ENCODE data around the gene RNF121. TPM values are rescaled to one million over a fixed set of nuclear protein-coding genes. Genes with fewer than 3 reads are reported as not detected.

The RNF121 gene
- polyA plus RNA-seq, 3 donors, result 41.3 to 42.7 (median 41.9) TPM

DNA sequence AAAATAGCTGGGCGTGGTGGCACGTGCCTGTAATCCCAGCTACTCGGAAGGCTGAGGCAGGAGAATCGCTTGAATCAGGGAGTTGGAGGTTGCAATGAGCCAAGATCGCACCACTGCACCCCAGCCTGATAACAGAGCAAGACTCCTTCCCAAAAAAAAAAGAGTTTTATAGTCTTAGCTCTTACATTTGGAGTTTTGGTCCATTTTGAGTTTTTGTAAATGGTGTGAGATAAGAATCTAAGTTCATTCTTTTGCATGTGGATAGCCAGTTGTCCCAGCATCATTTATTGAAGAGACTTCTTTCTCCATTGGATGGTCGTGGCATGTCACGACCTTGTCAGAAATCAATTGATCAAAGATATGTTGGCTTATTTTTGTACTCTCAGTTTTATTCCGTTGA, 34.6 kb downstream of the RNF121 start:
- no peak for DNase-seq (ENCODE audit: extremely low read depth in 1 of 11, low read depth in 9 of 11, low spot score in 4 of 11)

DNA sequence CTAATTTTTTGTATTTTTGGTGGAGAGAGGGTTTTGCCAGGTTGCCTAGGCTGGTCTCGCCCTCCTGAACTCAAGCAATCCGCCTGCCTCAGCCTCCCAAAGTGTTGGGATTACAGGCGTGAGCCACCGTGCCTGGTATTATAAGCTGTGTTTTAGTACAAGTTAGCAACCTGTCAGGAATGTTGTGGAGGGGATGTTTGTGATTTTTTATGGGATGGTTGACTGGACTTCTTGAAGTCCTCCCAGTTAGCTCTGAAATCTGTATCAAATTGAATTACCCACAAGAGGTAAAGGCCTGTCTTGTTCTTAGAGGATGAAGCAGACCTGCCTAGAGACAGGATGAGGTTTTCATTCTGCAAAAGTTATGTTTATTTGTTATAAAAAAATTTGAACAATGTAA, 35.8 kb downstream of the RNF121 start:
- DNase-seq (ENCODE audit: extremely low read depth in 1 of 11, low read depth in 9 of 11, low spot score in 4 of 11), result no peak

DNA sequence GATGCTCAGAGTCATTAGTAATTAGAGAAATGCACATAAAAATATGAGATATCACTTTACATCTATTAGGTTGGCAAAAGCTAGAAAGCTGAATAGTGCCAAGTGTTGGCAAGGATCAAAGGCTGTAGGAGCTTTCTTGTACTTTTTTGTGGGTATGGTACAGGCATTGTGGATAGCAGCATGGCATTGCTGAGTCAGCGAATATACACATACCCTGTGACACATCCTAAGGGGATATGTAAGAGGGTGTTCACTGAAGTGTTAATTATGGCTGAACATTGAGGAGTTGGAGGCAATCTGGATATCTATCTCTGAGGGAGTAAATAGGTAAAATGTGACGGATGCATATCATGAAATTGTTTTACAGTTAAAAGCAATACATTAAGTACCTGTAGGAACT, 42.8 kb downstream of the RNF121 start:
- DNase-seq (ENCODE audit: extremely low read depth in 1 of 11, low read depth in 9 of 11, low spot score in 4 of 11), result no peak

DNA sequence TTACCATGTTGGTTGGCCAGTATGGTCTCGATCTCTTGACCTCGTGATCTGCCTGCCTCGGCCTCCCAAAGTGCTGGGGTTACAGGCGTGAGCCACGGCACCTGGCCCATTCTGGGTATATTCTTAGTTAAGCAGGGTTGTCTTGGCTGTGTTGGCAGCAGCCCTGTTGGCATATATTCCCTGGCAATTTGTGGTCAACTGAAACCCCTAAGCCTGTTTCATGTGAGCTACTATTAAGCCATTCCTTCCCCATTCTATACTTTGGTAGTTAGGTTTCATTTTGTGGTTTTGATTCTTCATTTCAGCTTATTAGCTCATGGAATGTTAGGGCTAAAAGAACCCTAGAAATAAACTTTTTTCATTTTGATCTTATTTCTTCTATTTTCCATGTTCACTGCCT, 47.7 kb downstream of the RNF121 start:
- DNase-seq (ENCODE audit: extremely low read depth in 1 of 11, low read depth in 9 of 11, low spot score in 4 of 11), result no peak

DNA sequence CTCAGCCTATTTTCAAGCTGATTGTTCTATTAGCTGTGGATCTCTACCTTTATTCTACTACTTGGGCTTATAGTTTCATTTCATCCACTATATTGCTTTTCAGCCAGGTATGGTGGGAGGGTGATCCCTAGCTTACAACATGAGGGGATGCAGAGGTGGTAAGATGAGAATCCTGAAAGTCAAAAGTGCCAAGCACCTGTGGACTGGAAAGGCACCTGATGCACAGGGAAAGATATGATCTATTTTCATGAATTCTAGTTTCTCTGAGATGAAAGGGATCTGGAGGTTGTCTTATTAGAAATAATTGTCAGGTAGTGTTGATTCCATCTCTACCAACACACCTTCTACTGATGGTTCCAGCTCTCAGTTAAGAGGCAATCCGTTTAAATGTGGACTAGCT, 48.2 kb downstream of the RNF121 start:
- DNase-seq (ENCODE audit: extremely low read depth in 1 of 11, low read depth in 9 of 11, low spot score in 4 of 11), result no peak

DNA sequence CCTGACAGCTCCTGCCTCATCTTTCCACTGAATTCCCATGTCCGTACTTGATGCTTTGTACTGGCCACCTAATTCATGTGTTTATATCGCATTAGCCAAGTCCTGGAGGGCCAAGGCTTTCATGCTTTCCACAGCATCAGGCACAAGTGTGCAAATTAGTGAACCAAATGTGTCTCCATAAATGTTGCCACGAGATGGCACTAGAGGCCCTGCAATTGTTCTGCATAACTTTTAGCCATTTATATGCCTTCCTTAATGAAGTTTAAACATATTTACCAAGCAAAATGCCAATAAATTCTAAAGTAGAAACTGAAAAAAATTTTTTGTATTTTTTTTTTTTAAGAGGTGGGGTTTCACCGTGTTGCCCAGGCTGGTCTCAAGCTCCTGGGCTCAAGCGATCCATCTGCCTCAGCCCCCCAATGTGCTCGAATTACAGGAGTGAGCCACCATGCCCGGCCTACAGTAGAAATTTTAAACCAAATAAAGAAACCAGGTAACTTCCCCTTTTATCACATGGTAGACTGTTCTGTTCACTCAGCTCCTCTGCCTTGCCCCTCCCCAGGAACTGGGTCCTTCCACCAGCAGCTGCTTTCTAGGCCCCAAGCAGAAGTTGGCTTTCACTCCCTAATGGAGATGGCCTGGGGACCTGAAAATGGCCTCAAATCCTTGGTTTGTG, 49.0 kb downstream of the RNF121 start:
- DNase-seq (ENCODE audit: extremely low read depth in 1 of 11, low read depth in 9 of 11, low spot score in 4 of 11), result peak in 3 of 11 donors; percentile 45 to 53 (median 50)

DNA sequence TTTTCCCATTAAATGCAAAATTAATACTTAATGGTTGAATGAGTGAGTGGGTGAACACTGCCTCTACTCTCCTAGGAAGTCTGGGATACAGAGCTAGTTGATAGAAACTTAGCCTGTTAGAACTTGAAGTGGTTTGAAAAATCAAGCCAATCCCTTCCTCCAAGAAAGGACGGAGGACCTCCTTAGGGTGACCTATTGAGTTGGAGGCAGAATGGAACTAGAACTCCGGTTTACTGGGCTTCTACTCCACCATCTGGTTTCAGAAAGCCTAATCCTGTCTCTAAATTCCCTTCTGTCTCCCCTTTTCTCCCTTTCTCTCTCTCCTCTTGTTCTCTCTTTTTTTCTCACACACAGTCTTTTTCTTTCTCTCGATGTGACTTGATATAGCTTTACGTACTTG, 50.2 kb downstream of the RNF121 start:
- DNase-seq (ENCODE audit: extremely low read depth in 1 of 11, low read depth in 9 of 11, low spot score in 4 of 11), result no peak

DNA sequence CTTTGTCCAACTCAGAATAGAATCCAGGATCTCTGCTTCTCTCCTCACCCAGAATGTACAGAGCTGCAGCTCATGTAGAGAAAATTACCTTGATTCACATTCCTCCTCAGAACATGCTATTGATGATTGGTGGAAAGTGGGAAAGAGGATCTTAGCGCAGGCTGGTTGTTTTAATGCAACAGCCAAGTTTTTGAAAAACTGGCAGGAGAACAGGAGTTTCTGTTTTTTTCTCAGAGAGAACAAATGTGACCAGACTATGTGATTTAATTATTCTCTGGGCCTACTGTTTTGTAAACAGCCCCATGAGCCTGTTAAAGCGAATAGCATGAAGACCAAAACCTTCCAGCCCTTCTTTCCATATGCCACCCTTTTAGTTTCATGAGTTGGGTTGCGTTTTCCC, 50.8 kb downstream of the RNF121 start:
- no peak for DNase-seq (ENCODE audit: extremely low read depth in 1 of 11, low read depth in 9 of 11, low spot score in 4 of 11)

DNA sequence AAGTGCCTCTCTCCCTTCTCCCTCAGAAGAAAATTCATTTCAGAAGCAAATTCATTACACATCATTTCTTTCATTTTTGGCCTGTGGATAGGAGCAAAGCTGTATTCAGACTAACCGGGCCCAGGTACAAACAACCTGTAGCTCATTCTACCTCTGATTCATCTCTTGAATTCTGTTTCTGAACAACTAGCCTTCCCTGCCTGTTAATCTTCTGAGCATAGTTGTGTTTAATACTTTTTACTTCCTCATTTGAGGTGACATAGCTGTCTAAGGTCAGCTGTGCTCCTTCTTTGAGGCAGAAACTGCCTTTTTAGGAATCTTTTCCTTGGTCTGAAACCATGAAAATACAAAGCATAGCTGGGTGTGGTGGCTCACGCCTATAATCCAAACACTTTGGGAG, 57.3 kb downstream of the RNF121 start:
- DNase-seq (ENCODE audit: extremely low read depth in 1 of 11, low read depth in 9 of 11, low spot score in 4 of 11), result no peak

DNA sequence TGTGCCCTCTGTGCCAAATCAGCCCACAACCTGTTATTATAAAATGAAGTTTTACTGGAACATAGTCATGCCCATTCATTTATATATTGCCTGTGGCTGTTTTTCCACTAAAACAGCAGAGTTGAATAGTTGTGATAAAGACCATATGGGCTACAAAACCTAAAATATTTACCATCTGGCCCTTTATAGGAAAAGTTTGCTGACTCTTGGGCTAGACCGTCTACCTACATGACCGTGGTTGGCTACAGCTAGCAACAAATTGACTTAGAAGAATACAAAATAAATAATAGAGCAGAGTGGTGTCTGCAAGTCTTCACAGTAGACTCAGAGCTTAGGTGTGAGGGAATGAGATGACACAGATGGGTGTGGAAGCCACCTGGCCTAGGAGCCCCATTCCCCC, 58.7 kb downstream of the RNF121 start:
- DNase-seq (ENCODE audit: extremely low read depth in 1 of 11, low read depth in 9 of 11, low spot score in 4 of 11), result no peak

DNA sequence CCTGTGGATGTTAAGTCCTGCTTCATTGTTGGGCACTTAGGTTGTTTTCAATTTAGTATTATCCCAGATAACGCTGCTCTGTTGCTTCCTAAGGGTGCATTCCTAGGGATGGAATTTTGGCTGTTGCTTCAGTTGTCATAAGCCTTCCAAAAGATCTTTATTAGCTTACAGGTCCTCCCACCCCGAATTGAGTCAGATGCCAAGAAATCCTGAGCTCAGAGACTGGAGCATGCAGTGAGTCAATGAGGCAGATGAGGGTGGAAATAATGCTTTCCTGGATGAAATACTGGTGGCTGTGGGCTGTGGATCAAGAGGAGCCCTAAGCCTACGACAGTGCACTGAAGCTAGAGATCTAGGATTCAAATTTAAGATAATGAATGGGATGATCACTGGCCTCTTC, 59.2 kb downstream of the RNF121 start:
- DNase-seq (ENCODE audit: extremely low read depth in 1 of 11, low read depth in 9 of 11, low spot score in 4 of 11), result no peak

DNA sequence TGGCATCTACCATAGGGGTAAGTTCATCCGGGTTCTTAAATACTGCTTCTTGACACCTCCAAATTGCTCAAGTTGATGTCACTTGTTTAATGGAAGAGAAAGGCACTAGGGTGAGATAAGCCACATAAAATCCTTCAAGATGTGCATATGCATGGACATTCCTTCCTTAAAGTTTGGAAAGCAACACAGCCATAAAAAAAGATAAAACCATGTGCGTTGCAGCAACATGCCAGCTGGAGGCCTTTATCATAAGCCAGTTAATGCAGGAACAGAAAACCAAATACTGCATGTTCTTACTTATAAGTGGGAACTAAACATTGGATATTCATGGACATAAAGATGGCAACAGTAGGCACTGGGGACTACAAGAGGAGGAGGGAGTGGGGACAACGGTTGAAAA, 61.9 kb downstream of the RNF121 start:
- DNase-seq (ENCODE audit: extremely low read depth in 1 of 11, low read depth in 9 of 11, low spot score in 4 of 11), result no peak

DNA sequence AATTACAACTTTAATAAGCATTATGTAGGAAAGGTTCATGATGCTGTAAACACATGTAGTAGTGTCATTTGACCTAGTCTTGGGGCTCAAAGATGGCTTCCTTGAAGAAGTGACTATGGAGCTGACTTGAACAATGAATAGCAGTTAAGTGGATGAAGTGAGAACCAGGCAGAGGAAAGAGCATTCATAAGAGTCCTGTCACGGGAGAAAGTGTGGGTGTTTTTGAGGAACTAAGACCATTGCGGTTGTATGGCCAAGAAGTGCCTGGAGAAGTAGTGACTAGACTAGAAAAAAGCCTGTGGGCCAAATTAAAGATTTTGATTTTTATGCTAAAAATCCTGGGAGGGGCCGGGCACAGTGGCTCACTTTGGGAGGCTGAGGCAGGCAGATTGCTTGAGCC, 62.6 kb downstream of the RNF121 start:
- no peak for DNase-seq (ENCODE audit: extremely low read depth in 1 of 11, low read depth in 9 of 11, low spot score in 4 of 11)

DNA sequence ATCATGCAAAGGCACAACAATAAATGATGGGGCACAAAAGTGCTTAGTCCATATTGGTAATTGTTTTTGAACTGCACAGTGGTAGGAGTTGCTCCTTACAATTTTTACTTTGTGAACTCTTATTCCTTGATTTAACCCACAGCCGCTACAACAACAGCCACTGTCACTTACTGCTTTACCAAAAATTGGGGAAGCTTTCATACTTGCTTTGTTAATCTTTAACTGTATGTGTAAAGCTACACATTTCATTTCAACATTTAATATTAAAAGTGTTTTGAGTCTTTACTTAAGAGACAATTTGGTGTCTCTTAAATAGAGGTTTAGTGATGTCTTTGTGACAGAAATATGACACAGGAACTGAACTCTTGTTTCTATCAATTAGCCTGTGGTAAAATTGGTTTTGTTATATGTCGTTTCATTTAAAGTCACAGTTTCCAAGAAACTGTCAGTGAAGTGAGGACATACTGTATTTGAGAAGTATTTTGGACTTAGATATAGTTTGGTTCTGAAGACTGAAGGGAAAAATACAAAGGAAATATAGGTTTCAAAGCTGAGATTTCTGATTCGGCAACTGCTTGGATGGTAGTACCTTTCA, 63.4 kb downstream of the RNF121 start:
- no peak for DNase-seq (ENCODE audit: extremely low read depth in 1 of 11, low read depth in 9 of 11, low spot score in 4 of 11)

DNA sequence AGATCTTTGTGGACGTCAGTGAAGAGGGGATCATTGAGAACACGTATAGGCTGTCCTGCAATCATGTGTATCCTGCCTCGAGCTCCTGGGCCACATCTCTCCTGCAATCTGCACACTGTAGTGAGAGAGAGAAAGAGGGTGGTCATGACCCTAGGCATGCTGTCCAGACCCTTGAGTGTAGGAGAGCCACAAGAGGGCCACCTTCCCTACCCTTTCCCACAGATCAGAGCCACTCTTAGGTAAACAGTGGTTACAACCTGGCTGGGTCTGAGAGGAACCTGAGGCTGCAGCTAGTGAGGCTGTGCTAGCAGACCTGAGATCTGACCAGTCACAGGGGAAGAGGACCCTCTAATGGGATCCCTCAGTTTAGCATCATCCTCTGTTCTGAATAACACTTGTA, 65.9 kb downstream of the RNF121 start:
- DNase-seq (ENCODE audit: extremely low read depth in 1 of 11, low read depth in 9 of 11, low spot score in 4 of 11), result no peak

DNA sequence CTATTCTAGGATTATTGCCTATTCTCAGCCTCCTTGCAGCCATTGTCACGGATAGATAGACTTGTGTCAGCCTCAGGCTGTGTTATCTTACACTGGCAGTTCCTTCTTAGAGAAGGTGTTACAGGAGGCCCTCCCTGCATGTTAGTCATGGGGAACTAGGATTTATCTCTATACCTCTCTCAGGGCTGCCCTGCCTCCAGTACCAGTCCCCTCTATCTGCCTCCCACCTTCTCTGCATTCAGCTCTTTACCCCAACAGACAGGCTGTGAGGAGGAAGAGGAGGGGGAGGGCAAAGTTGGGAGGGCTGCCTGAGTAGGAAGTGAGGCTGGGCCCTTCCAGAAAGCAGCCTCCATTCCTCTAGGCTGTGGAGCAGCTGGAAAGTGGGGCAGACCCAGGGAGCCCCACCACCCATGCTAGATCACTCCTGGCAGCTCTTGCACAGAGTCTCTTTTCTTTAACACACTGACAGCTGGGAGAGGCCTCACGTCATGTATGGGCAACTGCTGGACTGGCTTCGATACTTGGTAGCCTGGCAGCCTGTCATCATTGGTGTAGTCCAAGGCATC, 67.0 kb downstream of the RNF121 start:
- no peak for DNase-seq (ENCODE audit: extremely low read depth in 1 of 11, low read depth in 9 of 11, low spot score in 4 of 11)

DNA sequence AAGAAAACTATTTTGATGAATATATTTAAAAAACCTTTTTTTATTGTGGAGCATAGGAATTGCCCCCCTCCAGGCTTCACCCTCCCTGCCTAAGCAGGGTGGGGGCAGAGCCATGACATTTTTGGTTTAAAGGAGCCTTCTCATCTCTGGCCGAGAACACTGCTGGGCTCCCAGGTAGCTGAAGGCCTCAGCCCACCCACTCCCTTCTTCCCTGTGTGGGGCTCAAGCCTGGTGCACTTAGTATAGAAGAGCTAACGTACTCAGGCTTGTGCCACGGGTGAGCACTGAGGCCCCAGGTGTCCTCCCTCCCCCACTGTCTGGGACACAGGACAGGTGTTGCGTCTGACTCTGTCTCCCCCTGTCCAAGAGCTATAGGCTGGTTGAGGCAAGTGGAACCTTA, 67.7 kb downstream of the RNF121 start:
- DNase-seq (ENCODE audit: extremely low read depth in 1 of 11, low read depth in 9 of 11, low spot score in 4 of 11), result no peak

DNA sequence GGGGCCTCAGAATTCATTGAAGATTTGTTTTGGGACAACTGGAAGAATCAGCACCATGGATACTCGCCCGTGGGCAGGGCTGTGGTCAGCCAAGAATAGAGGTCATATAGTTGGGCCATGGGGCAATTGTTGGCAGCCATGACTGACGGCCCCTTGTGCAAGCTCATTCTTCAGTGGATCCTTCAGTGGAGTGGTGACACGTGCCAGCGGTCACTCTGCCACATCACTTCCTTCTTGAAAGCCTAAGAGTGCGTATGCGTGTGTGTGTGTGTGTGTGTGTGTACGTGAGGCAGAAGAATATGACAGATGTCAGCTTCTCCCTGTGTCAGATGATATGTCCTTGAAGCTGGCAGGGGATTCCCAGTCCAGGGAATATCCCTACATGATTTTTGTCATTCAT, 68.1 kb downstream of the RNF121 start:
- DNase-seq (ENCODE audit: extremely low read depth in 1 of 11, low read depth in 9 of 11, low spot score in 4 of 11), result no peak

DNA sequence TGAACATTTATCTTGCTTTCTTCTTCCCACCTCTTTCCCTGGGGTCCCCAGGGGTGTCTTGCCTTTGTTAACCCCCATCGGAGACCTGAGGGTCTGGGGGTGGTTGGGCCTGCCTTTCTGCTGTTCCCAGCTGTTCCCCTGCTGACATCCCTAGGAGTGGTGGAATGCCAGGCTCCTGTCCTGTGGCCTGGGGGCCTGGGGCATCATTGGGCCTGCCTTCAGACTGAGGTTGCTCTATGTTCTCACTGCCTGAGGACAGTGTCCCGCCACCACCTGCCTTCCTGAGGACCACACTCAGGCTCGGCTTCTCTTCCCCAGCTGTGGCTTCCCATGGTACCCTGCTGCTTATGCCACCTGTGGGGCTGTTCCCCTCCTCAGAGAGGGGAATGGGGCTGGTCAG, 68.7 kb downstream of the RNF121 start:
- DNase-seq (ENCODE audit: extremely low read depth in 1 of 11, low read depth in 9 of 11, low spot score in 4 of 11), result no peak

DNA sequence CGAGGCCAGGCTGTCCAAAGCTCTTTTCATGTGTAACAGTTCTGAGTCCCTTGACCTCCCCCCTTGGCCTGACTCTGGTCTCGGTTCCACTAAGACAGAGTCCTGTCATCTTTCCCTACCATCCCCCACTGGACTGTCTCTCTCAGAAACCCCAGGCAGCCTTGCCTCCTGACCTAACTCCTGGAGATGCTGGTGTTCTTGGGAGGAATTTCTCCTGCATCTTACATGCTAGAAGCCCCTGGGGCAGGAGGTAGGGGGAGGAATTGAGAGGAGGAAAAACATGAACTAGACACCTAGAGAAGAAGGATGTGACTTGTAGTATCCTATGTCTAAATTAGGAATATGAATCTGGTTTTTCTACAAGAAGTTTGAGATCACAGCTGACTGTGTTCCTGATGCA, 69.2 kb downstream of the RNF121 start:
- no peak for DNase-seq (ENCODE audit: extremely low read depth in 1 of 11, low read depth in 9 of 11, low spot score in 4 of 11)

Measured in renal cortex interstitium (tissue), 11 donors.